ENCODE data around the gene RAP1GAP2.

- TF ChIP-seq CTCF (IDR thresholded peaks at IDR 0.05) (no peak), EZH2 (IDR thresholded peaks at IDR 0.05) (no peak), EZH2phosphoT487 (IDR thresholded peaks at IDR 0.05) (no peak)
Observed at GRCh38 chr17:2897605-2898004, 101.4 kb downstream of the RAP1GAP2 start.

Measured in neural progenitor cell (in vitro differentiated cells).